Non-pigmented ciliary epithelial cell (primary cell): Measurements from ENCODE around the gene TIMP2.
A peak's percentile ranks its signal among the peaks of the same experiment; 100 is the strongest.
"Not testable (repeated sequence)": the region's sequence is repeated elsewhere in the genome, so short reads cannot be mapped to it uniquely, and the experiment has no call there.

Experiments
- DNase-seq: peaks from one replicate; pipeline ENCODE4 v3.0.0-alpha.2; 2010; ENCODE audit warnings: low read depth

Gene TIMP2

GRCh38 chr17:78956254-78956653 is 31.1 kb upstream of the TIMP2 start:
- no peak for DNase-seq

GRCh38 chr17:78954684-78955083 is 29.5 kb upstream of the TIMP2 start:
- DNase-seq = no peak

GRCh38 chr17:78953356-78954350 is 28.5 kb upstream of the TIMP2 start:
- no peak for DNase-seq

GRCh38 chr17:78952706-78953105 is 27.5 kb upstream of the TIMP2 start:
- no peak for DNase-seq

- DNase-seq = no peak
Measured at GRCh38 chr17:78951967-78952551, 26.9 kb upstream of the TIMP2 start.

- DNase-seq = no peak
Measured at GRCh38 chr17:78950870-78951269, 25.7 kb upstream of the TIMP2 start.

GRCh38 chr17:78947235-78948149 is 22.3 kb upstream of the TIMP2 start:
- no peak for DNase-seq

- no peak for DNase-seq
Measured at GRCh38 chr17:78946631-78947030, 21.4 kb upstream of the TIMP2 start.

GRCh38 chr17:78946131-78946530 is 20.9 kb upstream of the TIMP2 start:
- DNase-seq = no peak

GRCh38 chr17:78945455-78945854 is 20.3 kb upstream of the TIMP2 start:
- not testable (repeated sequence) for DNase-seq

- no peak for DNase-seq
Measured at GRCh38 chr17:78944956-78945355, 19.8 kb upstream of the TIMP2 start.

GRCh38 chr17:78944026-78944425 is 18.8 kb upstream of the TIMP2 start:
- no peak for DNase-seq

- no peak for DNase-seq
Measured at GRCh38 chr17:78940708-78941107, 15.5 kb upstream of the TIMP2 start.

GRCh38 chr17:78940258-78940657 is 15.1 kb upstream of the TIMP2 start:
- no peak for DNase-seq

- no peak for DNase-seq
Measured at GRCh38 chr17:78939615-78940014, 14.4 kb upstream of the TIMP2 start.

GRCh38 chr17:78937561-78937960 is 12.4 kb upstream of the TIMP2 start:
- DNase-seq = no peak

GRCh38 chr17:78935419-78936323 is 10.5 kb upstream of the TIMP2 start:
- peak; percentile 89 for DNase-seq

- DNase-seq = no peak
Measured at GRCh38 chr17:78934681-78935418, 9.7 kb upstream of the TIMP2 start.

GRCh38 chr17:78933959-78934568 is 8.9 kb upstream of the TIMP2 start:
- peak; percentile 91 for DNase-seq
